Esophagus squamous epithelium (tissue), 5 donors: ENCODE measurements around the gene FAXC. TPM values are rescaled to one million over a fixed set of nuclear protein-coding genes. Genes with fewer than 3 reads are reported as not detected.

Source experiments
- DNase-seq: peaks from one replicate; lab custom pipeline; 2025; lab: John Stamatoyannopoulos, UW
- H3K27ac ChIP-seq, 4 donors: fragments of 200-600 bp; sonication (generic); one replicate each; pipeline ENCODE4 v1.5.1; 2016 to 2019; ENCODE audit warnings: mild to moderate bottlenecking in 1 of 4
- H3K27me3 ChIP-seq, 4 donors: fragments of 200-600 bp; sonication (generic); 1 replicate in 3 of 4; 2 replicates in 1 of 4; pipeline versions ENCODE4 v1.5.1 to v1.6.0; 2017 to 2021; ENCODE audit warnings: antibody characterized with exemption in 1 of 4
- H3K36me3 ChIP-seq, 3 donors: fragments of 200-600 bp; sonication (generic); one replicate each; pipeline ENCODE4 v1.5.1; 2016 to 2019
- H3K4me1 ChIP-seq, 3 donors: fragments of 200-600 bp; sonication (generic); one replicate each; pipeline ENCODE4 v1.5.1; 2017 to 2019
- H3K4me3 ChIP-seq, 4 donors: fragments of 200-600 bp; sonication (generic); 1 replicate in 3 of 4; 2 replicates in 1 of 4; pipeline ENCODE4 v1.5.1; 2016 to 2019; ENCODE audit warnings: mild to moderate bottlenecking in 2 of 4, moderate library complexity in 1 of 4
- H3K9me3 ChIP-seq, 3 donors: fragments of 200-600 bp; sonication (generic); one replicate each; pipeline ENCODE4 v1.5.1; 2016 to 2019
- CTCF ChIP-seq, 6 experiments: fragments of 450-650 bp in 4 of 6; fragments of 200-600 bp in 2 of 6; sonication (generic) in 2 of 6; IDR thresholded peaks; one replicate each; pipeline ENCODE4 v1.5.1; 2016 to 2019; ENCODE audit warnings: antibody characterized with exemption in 6 of 6, mild to moderate bottlenecking in 4 of 6, moderate library complexity in 4 of 6
- POLR2A ChIP-seq, 4 donors: fragments of 450-650 bp; IDR thresholded peaks; one replicate each; pipeline ENCODE4 v1.6.1; 2017; ENCODE audit warnings: antibody characterized with exemption in 4 of 4, mild to moderate bottlenecking in 4 of 4, moderate library complexity in 3 of 4
- WGBS, 2 donors: methylation state at CpG; one replicate each; pipeline ENCODE4 v1.1.5; 2018; 5-methylcytosine and 5-hydroxymethylcytosine counted together
- intact Hi-C: fragments of 100-400 bp; cut with DNase I; formaldehyde crosslinking; loops from one replicate; pipeline ENCODE4 v1.15.0; 2022
- total RNA-seq, 4 donors: library from RNA; depleted of rRNA; stranded (reverse); fragments of >200 nt; gene quantifications; one replicate each; pipeline ENCODE4 v1.1.0, GENCODE V29; 2016
- donor health status: DM: yes; HTN: yes; CAD: no.

Gene FAXC
- total RNA-seq, 4 donors from 2014 or later: 1.3 to 10.7 (median 4.6) TPM

GRCh38 chr6:99390896-99391295 is 41.4 kb upstream of the FAXC start:
- H3K27me3 ChIP-seq: no peaks in the 10 kb centered on the region
- 84 to 95% methylated on average over 3 of the region's 3 CpGs for WGBS, 2 donors
- H3K36me3 ChIP-seq: no peaks in the 10 kb centered on the region
- no peak overlapping the region for H3K4me3 ChIP-seq
- no peak for DNase-seq
- no peaks in the 10 kb centered on the region for H3K9me3 ChIP-seq
- H3K27ac ChIP-seq: no peak overlapping the region
- TF ChIP-seq CTCF (IDR thresholded peaks at IDR 0.05): no peak
- no peak for TF ChIP-seq POLR2A (IDR thresholded peaks at IDR 0.05)
- intact Hi-C loops: no loop called here
- peaks cover 0 to 10% (median 6%) of the 10 kb centered on the region in 3 donors for H3K4me1 ChIP-seq

- Histone ChIP-seq H3K4me3 (no peak overlapping the region), H3K9me3 (no peaks in the 10 kb centered on the region), H3K27me3 (no peaks in the 10 kb centered on the region), H3K27ac (no peak overlapping the region), H3K4me1 (no peaks in the 10 kb centered on the region), H3K36me3 (peaks cover 0 to 8% (median 0%) of the 10 kb centered on the region in 3 donors)
- 77 to 91% methylated on average over 3 of the region's 3 CpGs for WGBS, 2 donors
- TF ChIP-seq POLR2A (IDR thresholded peaks at IDR 0.05): no peak
- TF ChIP-seq CTCF (IDR thresholded peaks at IDR 0.05): no peak
- DNase-seq: no peak
- intact Hi-C loops: no loop called here
Measured at GRCh38 chr6:99384507-99384906, 35.0 kb upstream of the FAXC start.

DNA sequence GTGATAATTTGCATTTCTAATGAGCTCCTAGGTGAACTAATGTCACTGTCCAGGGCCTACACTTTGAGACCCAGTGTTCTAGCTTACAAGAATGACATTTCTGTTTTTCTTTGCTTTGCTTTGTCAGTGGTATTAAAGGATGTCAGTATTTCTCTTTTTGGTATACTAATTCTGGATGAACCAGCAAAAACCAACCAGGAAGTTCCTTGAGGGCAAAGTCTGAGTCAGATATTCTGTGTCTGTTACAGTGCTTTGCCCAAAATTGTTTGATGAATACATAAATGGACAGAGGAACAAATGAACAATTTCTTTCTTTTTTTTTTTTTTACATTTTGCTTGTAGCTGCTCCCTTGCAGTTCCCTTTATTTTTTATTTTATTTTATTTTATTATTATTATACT is 29.2 kb upstream of the FAXC start:
- TF ChIP-seq POLR2A (IDR thresholded peaks at IDR 0.05) (no peak), CTCF (IDR thresholded peaks at IDR 0.05) (no peak)
- H3K36me3 ChIP-seq: peaks cover 0 to 10% (median 0%) of the 10 kb centered on the region in 3 donors
- H3K9me3 ChIP-seq: no peaks in the 10 kb centered on the region
- intact Hi-C loops: no loop called here
- no peak for DNase-seq
- no peak overlapping the region for H3K4me3 ChIP-seq
- no peaks in the 10 kb centered on the region for H3K4me1 ChIP-seq
- no peaks in the 10 kb centered on the region for H3K27me3 ChIP-seq
- no peak overlapping the region for H3K27ac ChIP-seq

- H3K27ac ChIP-seq: no peak overlapping the region
- no peak for DNase-seq
- H3K9me3 ChIP-seq: no peaks in the 10 kb centered on the region
- intact Hi-C loops: no loop called here
- H3K27me3 ChIP-seq: no peaks in the 10 kb centered on the region
- TF ChIP-seq CTCF (IDR thresholded peaks at IDR 0.05) (no peak), POLR2A (IDR thresholded peaks at IDR 0.05) (no peak)
- H3K4me3 ChIP-seq: no peak overlapping the region
- no peaks in the 10 kb centered on the region for H3K4me1 ChIP-seq
- peaks cover 0 to 10% (median 0%) of the 10 kb centered on the region in 3 donors for H3K36me3 ChIP-seq
Measured at GRCh38 chr6:99369533-99369932, 20.1 kb upstream of the FAXC start.

- no peak overlapping the region for H3K4me3 ChIP-seq
- H3K4me1 ChIP-seq: no peaks in the 10 kb centered on the region
- no peaks in the 10 kb centered on the region for H3K9me3 ChIP-seq
- H3K36me3 ChIP-seq: peaks cover 0 to 10% (median 0%) of the 10 kb centered on the region in 3 donors
- no peak overlapping the region for H3K27ac ChIP-seq
- DNase-seq: no peak
- TF ChIP-seq POLR2A (IDR thresholded peaks at IDR 0.05) (no peak), CTCF (IDR thresholded peaks at IDR 0.05) (no peak)
- WGBS, 2 donors: 95 to 97% methylated on average over 2 of the region's 2 CpGs
- peaks cover 0 to under 1% (median 0%) of the 10 kb centered on the region in 4 donors for H3K27me3 ChIP-seq
- intact Hi-C loops: no loop called here
Measured at GRCh38 chr6:99366852-99367251, 17.4 kb upstream of the FAXC start.
